GM10266 (cell line): ENCODE measurements around the gene EXOC6B.

Experiments used
- DNase-seq: peaks from one replicate; pipeline ENCODE4 v3.0.0; 2012; ENCODE audit errors: extremely low spot score
- CTCF ChIP-seq: IDR thresholded peaks from 2 replicates; pipeline ENCODE4 v1.5.1; 2012; ENCODE audit warnings: mild to moderate bottlenecking, low read depth; ENCODE audit not compliant: control insufficient read depth, insufficient read depth; ENCODE audit errors: missing control alignments

Gene EXOC6B

GRCh38 chr2:72682061-72682460 lies 143.8 kb downstream of the EXOC6B start:
- no peak for DNase-seq
- TF ChIP-seq CTCF, result no peak

- no peak for DNase-seq
- TF ChIP-seq CTCF, result no peak
These were observed 144.5 kb downstream of the EXOC6B start for GRCh38 chr2:72681016-72681995.

GRCh38 chr2:72678024-72678423 lies 147.8 kb downstream of the EXOC6B start:
- no peak for DNase-seq
- no peak for TF ChIP-seq CTCF

- no peak for DNase-seq
- TF ChIP-seq CTCF, result no peak
These were observed 149.3 kb downstream of the EXOC6B start for GRCh38 chr2:72676341-72677025.

- TF ChIP-seq CTCF, result no peak
- no peak for DNase-seq
These were observed 150.6 kb downstream of the EXOC6B start for GRCh38 chr2:72674982-72675915.

- DNase-seq, result no peak
- no peak for TF ChIP-seq CTCF
These were observed 152.6 kb downstream of the EXOC6B start for GRCh38 chr2:72673279-72673678.
